ENCODE data around the gene ANKS6. TPM values are rescaled to one million over a fixed set of nuclear protein-coding genes. Genes with fewer than 3 reads are reported as not detected.

Gene ANKS6
- total and polyA plus RNA-seq, 2 experiments from 2014 or later = 36.9 to 59.0 TPM

DNA sequence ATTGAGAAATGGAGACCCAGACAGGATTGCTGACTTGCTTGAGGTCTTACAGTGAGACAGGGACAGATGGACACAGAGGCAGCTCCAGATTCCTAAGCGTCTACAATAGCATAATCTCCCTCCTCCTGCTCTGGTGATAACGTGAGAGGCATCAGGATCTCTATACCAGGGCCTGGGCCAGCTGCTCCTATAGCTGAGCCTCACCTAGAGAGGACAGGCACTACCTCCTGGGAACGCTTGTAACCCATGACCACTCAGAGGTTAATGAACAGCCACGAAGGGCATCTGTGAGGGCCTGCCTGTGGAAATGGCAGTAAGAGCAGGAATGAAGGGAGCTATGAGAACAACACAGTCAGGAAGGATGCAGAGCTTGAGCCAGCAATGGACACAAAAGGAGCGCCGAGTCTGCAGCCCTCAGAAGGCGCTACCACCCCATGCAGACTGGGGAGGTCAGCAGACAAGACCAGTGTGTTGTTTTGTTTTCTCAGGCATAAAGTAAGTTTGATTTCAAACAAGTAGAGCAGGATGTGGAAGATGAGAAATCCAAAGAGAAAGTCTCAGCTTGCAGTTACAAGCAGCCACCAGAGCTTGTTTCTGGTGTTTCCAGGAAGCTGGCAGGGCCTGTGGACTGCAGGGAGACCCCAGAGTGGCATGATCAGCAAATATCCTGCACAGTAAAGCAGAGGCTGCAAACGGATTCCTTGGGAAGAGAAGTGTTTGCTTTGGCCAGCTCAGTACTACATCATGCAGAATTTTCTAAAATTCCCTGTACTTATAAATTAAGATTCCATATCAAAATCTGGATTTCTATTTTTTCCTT, 17.4 kb downstream of the ANKS6 start (continued):
- TF ChIP-seq, protein P1, sequence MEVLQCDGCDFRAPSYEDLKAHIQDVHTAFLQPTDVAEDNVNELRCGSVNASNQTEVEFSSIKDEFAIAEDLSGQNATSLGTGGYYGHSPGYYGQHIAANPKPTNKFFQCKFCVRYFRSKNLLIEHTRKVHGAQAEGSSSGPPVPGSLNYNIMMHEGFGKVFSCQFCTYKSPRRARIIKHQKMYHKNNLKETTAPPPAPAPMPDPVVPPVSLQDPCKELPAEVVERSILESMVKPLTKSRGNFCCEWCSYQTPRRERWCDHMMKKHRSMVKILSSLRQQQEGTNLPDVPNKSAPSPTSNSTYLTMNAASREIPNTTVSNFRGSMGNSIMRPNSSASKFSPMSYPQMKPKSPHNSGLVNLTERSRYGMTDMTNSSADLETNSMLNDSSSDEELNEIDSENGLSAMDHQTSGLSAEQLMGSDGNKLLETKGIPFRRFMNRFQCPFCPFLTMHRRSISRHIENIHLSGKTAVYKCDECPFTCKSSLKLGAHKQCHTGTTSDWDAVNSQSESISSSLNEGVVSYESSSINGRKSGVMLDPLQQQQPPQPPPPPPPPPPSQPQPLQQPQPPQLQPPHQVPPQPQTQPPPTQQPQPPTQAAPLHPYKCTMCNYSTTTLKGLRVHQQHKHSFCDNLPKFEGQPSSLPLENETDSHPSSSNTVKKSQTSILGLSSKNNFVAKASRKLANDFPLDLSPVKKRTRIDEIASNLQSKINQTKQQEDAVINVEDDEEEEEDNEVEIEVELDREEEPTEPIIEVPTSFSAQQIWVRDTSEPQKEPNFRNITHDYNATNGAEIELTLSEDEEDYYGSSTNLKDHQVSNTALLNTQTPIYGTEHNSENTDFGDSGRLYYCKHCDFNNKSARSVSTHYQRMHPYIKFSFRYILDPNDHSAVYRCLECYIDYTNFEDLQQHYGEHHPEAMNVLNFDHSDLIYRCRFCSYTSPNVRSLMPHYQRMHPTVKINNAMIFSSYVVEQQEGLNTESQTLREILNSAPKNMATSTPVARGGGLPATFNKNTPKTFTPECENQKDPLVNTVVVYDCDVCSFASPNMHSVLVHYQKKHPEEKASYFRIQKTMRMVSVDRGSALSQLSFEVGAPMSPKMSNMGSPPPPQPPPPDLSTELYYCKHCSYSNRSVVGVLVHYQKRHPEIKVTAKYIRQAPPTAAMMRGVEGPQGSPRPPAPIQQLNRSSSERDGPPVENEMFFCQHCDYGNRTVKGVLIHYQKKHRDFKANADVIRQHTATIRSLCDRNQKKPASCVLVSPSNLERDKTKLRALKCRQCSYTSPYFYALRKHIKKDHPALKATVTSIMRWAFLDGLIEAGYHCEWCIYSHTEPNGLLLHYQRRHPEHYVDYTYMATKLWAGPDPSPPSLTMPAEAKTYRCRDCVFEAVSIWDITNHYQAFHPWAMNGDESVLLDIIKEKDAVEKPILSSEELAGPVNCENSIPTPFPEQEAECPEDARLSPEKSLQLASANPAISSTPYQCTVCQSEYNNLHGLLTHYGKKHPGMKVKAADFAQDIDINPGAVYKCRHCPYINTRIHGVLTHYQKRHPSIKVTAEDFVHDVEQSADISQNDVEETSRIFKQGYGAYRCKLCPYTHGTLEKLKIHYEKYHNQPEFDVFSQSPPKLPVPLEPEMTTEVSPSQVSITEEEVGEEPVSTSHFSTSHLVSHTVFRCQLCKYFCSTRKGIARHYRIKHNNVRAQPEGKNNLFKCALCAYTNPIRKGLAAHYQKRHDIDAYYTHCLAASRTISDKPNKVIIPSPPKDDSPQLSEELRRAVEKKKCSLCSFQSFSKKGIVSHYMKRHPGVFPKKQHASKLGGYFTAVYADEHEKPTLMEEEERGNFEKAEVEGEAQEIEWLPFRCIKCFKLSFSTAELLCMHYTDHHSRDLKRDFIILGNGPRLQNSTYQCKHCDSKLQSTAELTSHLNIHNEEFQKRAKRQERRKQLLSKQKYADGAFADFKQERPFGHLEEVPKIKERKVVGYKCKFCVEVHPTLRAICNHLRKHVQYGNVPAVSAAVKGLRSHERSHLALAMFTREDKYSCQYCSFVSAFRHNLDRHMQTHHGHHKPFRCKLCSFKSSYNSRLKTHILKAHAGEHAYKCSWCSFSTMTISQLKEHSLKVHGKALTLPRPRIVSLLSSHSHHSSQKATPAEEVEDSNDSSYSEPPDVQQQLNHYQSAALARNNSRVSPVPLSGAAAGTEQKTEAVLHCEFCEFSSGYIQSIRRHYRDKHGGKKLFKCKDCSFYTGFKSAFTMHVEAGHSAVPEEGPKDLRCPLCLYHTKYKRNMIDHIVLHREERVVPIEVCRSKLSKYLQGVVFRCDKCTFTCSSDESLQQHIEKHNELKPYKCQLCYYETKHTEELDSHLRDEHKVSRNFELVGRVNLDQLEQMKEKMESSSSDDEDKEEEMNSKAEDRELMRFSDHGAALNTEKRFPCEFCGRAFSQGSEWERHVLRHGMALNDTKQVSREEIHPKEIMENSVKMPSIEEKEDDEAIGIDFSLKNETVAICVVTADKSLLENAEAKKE (CRISPR knock-in tag; IDR thresholded peaks at IDR 0.05) = no peak
- TF ChIP-seq JUNB (IDR thresholded peaks at IDR 0.05; ENCODE audit: unreplicated experiment) (no peak), POLR2AphosphoS5 (IDR thresholded peaks at IDR 0.05; ENCODE audit: low read depth) (no peak), EZH2 (IDR thresholded peaks at IDR 0.05; ENCODE audit: low read depth, unreplicated experiment) (no peak), ZNF331 (CRISPR knock-in tag; IDR thresholded peaks at IDR 0.05; ENCODE audit: low read depth) (no peak), STAT1 (IDR thresholded peaks at IDR 0.05; ENCODE audit: unreplicated experiment) (no peak)
- TF ChIP-seq, protein P2, sequence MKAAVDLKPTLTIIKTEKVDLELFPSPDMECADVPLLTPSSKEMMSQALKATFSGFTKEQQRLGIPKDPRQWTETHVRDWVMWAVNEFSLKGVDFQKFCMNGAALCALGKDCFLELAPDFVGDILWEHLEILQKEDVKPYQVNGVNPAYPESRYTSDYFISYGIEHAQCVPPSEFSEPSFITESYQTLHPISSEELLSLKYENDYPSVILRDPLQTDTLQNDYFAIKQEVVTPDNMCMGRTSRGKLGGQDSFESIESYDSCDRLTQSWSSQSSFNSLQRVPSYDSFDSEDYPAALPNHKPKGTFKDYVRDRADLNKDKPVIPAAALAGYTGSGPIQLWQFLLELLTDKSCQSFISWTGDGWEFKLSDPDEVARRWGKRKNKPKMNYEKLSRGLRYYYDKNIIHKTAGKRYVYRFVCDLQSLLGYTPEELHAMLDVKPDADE (IDR thresholded peaks at IDR 0.05) = no peak

DNA sequence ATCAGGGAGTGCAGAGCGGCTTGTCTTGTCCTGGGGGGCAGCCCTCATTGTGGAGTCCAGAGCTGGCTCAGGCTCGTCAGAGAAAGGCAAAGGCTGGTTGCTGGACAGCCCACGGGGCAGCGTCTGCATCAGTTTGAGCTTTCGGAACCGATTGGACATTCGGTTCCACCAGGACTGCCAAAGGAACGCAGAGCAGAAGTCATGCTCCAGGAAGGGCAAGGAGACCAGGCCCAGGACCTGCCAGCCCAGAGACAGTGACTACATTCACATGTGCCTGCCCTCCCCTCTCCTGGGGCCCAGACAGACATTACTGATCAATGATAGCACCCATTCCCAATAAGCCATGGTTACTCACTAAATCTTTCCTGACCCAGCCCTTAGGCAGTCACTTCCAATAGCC, 18.1 kb downstream of the ANKS6 start:
- ATAC-seq (no peak), DNase-seq (ENCODE audit: low spot score) (no peak)
- Mint-ChIP-seq H3K9me3 (no peaks in the 10 kb centered on the region), H3K4me3 (no peak overlapping the region), H3K4me1 (no peaks in the 10 kb centered on the region; the same call in 2 of the 3 replicates), H3K36me3 (ENCODE audit: low read depth) (peaks cover 51% of the 10 kb centered on the region), H3K27me3 (ENCODE audit: insufficient read depth, low read depth, poor library complexity) (peaks cover 14% of the 10 kb centered on the region), H3K27ac (no peak overlapping the region)
- H3K4me1 ChIP-seq (ENCODE audit: insufficient read depth) = no peaks in the 10 kb centered on the region
- no peak overlapping the region for H3K4me2 ChIP-seq
- H4K20me1 ChIP-seq (replicated peaks; ENCODE audit: insufficient read depth) = no peaks in the 10 kb centered on the region; the same call in 1 of the 2 replicates
- no peaks in the 10 kb centered on the region for H3K9me2 ChIP-seq (ENCODE audit: insufficient read depth)
- H3K79me2 ChIP-seq (replicated peaks; ENCODE audit: insufficient read depth) = 0 out of 2 replicates have a peak, but pooled peaks cover 3% of the 10 kb centered on the region
- H3K36me3 ChIP-seq (ENCODE audit: insufficient read depth) = no peaks in the 10 kb centered on the region; the same call in none of the 2 replicates
- H3K27me3 ChIP-seq (ENCODE audit: insufficient read depth) = no peaks in the 10 kb centered on the region
- H3K27ac ChIP-seq (ENCODE audit: low read depth) = no peak overlapping the region
- H3K4me3 ChIP-seq = no peak overlapping the region
- no peaks in the 10 kb centered on the region for H3F3A ChIP-seq (replicated peaks; ENCODE audit: low read depth)
- H2AFZ ChIP-seq = no peak overlapping the region
- TF ChIP-seq, protein P3, sequence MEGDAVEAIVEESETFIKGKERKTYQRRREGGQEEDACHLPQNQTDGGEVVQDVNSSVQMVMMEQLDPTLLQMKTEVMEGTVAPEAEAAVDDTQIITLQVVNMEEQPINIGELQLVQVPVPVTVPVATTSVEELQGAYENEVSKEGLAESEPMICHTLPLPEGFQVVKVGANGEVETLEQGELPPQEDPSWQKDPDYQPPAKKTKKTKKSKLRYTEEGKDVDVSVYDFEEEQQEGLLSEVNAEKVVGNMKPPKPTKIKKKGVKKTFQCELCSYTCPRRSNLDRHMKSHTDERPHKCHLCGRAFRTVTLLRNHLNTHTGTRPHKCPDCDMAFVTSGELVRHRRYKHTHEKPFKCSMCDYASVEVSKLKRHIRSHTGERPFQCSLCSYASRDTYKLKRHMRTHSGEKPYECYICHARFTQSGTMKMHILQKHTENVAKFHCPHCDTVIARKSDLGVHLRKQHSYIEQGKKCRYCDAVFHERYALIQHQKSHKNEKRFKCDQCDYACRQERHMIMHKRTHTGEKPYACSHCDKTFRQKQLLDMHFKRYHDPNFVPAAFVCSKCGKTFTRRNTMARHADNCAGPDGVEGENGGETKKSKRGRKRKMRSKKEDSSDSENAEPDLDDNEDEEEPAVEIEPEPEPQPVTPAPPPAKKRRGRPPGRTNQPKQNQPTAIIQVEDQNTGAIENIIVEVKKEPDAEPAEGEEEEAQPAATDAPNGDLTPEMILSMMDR (conservative IDR thresholded peaks at IDR 0.05; ENCODE audit: low read depth in 2 of 2) = no peak
- no peak for TF ChIP-seq EZH2 (IDR thresholded peaks at IDR 0.05; ENCODE audit: low read depth, unreplicated experiment)
- TF ChIP-seq CREB1 (CRISPR knock-in tag; IDR thresholded peaks at IDR 0.05; ENCODE audit: low read depth) = no peak
